GM21447 (cell line): ENCODE data around the gene ADH7.
"Not testable (repeated sequence)": the region's sequence is repeated elsewhere in the genome, so short reads cannot be mapped to it uniquely, and the experiment has no call there.

Experiments
- ATAC-seq: cut with Tn5 transposase; IDR thresholded peaks from one replicate; pipeline ENCODE4 v1.9.1; 2021; ENCODE audit not compliant: unreplicated experiment

ADH7 gene

GRCh38 chr4:99381588-99382175 lies 53.5 kb downstream of the ADH7 start:
- ATAC-seq = no peak

- ATAC-seq = no peak
Observed at GRCh38 chr4:99379571-99379970, 55.6 kb downstream of the ADH7 start.

GRCh38 chr4:99378876-99379275 lies 56.3 kb downstream of the ADH7 start:
- ATAC-seq = no peak

- ATAC-seq = not testable (repeated sequence)
Observed at GRCh38 chr4:99377341-99377740, 57.8 kb downstream of the ADH7 start.

- ATAC-seq = not testable (repeated sequence)
Observed at GRCh38 chr4:99372464-99372863, 62.7 kb downstream of the ADH7 start.

GRCh38 chr4:99367817-99368216 lies 67.3 kb downstream of the ADH7 start:
- ATAC-seq = not testable (repeated sequence)

- no peak for ATAC-seq
Observed at GRCh38 chr4:99366491-99366890, 68.7 kb downstream of the ADH7 start.

GRCh38 chr4:99362768-99363167 lies 72.4 kb downstream of the ADH7 start:
- ATAC-seq = no peak
